ENCODE data around the gene CNTF. TPM values are rescaled to one million over a fixed set of nuclear protein-coding genes. Genes with fewer than 3 reads are reported as not detected.

Gene CNTF
- total and polyA plus RNA-seq, 7 donors = 0.87 to 1.8 (median 1.6) TPM; not detected in 2

DNA sequence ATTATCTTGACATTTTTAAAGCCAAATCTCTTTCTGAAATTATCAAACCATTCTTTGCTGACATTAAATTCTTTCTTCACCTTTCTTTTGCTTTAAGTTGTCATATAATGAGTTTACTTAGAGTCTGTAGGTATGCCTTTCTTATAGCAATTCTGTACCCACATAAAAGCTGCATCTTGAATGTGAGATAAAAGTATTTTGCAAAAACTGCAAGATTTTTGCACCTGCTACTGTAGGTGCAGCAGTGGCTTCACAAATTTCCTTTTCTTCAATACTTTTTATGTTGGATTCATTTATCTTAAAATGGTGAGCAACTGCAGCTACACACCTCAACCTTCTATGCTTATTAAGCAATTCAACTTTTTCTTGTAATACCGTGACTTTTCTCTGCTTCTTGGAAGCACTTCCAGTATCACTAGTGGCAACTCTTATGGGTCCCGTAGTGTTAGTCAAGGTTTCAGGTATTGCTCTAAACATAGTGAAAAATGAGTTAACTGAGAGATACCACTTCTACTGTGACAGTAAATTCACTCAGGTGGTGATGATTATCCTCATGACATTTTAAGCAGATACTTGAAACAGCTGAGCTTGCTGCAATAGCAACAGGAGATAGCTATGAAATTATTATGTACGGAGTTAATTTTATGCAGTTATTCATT is 24.9 kb upstream of the CNTF start:
- no peak for DNase-seq
- WGBS, 2 donors = 19 to 56% methylated on average over 3 of the region's 3 CpGs
- Histone ChIP-seq H3K36me3 (no peaks in the 10 kb centered on the region), H3K27ac (no peak overlapping the region), H3K27me3 (no peaks in the 10 kb centered on the region), H3K9me3 (no peaks in the 10 kb centered on the region), H3K4me3 (no peak overlapping the region), H3K4me1 (peaks cover 0 to 42% (median 26%) of the 10 kb centered on the region in 4 donors)
- TF ChIP-seq POLR2A (IDR thresholded peaks at IDR 0.05) = no peak
- TF ChIP-seq EP300 (IDR thresholded peaks at IDR 0.05) = no peak
- no peak for TF ChIP-seq POLR2AphosphoS5 (IDR thresholded peaks at IDR 0.05)
- TF ChIP-seq, protein P1, sequence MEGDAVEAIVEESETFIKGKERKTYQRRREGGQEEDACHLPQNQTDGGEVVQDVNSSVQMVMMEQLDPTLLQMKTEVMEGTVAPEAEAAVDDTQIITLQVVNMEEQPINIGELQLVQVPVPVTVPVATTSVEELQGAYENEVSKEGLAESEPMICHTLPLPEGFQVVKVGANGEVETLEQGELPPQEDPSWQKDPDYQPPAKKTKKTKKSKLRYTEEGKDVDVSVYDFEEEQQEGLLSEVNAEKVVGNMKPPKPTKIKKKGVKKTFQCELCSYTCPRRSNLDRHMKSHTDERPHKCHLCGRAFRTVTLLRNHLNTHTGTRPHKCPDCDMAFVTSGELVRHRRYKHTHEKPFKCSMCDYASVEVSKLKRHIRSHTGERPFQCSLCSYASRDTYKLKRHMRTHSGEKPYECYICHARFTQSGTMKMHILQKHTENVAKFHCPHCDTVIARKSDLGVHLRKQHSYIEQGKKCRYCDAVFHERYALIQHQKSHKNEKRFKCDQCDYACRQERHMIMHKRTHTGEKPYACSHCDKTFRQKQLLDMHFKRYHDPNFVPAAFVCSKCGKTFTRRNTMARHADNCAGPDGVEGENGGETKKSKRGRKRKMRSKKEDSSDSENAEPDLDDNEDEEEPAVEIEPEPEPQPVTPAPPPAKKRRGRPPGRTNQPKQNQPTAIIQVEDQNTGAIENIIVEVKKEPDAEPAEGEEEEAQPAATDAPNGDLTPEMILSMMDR (IDR thresholded peaks at IDR 0.05) = no peak
- intact Hi-C loops (cut with DNase I) = no loop called here

GRCh38 chr11:58600510-58600909 is 22.0 kb upstream of the CNTF start:
- intact Hi-C loops (cut with DNase I) = no loop called here
- H3K9me3 ChIP-seq = no peaks in the 10 kb centered on the region
- no peak overlapping the region for H3K4me3 ChIP-seq
- no peaks in the 10 kb centered on the region for H3K27me3 ChIP-seq
- H3K4me1 ChIP-seq = peaks cover 0 to 39% (median 15%) of the 10 kb centered on the region in 4 donors
- no peak for DNase-seq
- H3K36me3 ChIP-seq = no peaks in the 10 kb centered on the region
- WGBS, 2 donors = 90 to 94% methylated on average over 2 of the region's 2 CpGs
- TF ChIP-seq POLR2AphosphoS5 (IDR thresholded peaks at IDR 0.05) (no peak), EP300 (IDR thresholded peaks at IDR 0.05) (no peak)
- TF ChIP-seq, protein P1 (IDR thresholded peaks at IDR 0.05) = no peak
- no peak overlapping the region for H3K27ac ChIP-seq

- DNase-seq = no peak
- intact Hi-C loops (cut with DNase I) = no loop called here
- WGBS, 2 donors = 69 to 81% methylated on average over 4 of the region's 4 CpGs
- Histone ChIP-seq H3K4me3 (no peak overlapping the region), H3K27ac (no peak overlapping the region), H3K27me3 (no peaks in the 10 kb centered on the region), H3K36me3 (peaks cover 0 to 25% (median 9%) of the 10 kb centered on the region in 4 donors), H3K4me1 (peaks cover 0 to 27% (median 7%) of the 10 kb centered on the region in 4 donors), H3K9me3 (no peaks in the 10 kb centered on the region)
- TF ChIP-seq, protein P1 (IDR thresholded peaks at IDR 0.05) = no peak
- TF ChIP-seq POLR2A (IDR thresholded peaks at IDR 0.05) (no peak), EP300 (IDR thresholded peaks at IDR 0.05) (no peak), POLR2AphosphoS5 (IDR thresholded peaks at IDR 0.05) (no peak)
Observed at GRCh38 chr11:58606930-58607714, 15.3 kb upstream of the CNTF start.

- Histone ChIP-seq H3K27me3 (no peaks in the 10 kb centered on the region), H3K27ac (no peak overlapping the region), H3K4me3 (no peak overlapping the region), H3K4me1 (peaks cover 0 to 27% (median 7%) of the 10 kb centered on the region in 4 donors), H3K9me3 (no peaks in the 10 kb centered on the region), H3K36me3 (peaks cover 7 to 37% (median 20%) of the 10 kb centered on the region in 4 donors)
- 88 to 95% methylated on average over 5 of the region's 5 CpGs for WGBS, 2 donors
- no peak for TF ChIP-seq POLR2A (IDR thresholded peaks at IDR 0.05)
- TF ChIP-seq POLR2AphosphoS5 (IDR thresholded peaks at IDR 0.05) = no peak
- TF ChIP-seq EP300 (IDR thresholded peaks at IDR 0.05) = no peak
- TF ChIP-seq, protein P1 (IDR thresholded peaks at IDR 0.05) = no peak
- intact Hi-C loops (cut with DNase I) = no loop called here
- DNase-seq = no peak
Observed at GRCh38 chr11:58608331-58608730, 14.1 kb upstream of the CNTF start.
